ENCODE data around the gene PPIH.

DNA sequence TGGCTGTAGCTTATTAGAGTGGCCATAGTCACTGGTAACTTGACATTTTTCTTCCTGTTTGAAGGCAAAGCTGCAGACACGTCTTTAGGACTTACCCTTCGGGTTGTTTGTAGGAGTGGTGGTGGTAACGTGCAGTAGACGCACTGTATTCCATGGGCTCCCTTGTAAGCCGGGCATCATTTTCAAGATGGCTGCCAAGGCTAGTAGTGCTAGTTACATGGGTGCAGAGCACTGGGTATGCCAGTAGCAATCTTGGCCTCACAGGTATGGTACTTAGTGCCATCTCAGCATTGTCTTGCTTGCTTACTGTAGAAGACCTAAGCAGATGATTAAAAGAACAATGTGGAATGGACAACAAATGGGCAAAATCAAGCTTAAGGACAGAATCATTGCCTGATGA is 25.9 kb downstream of the PPIH start:
- TF ChIP-seq CTCF (IDR thresholded peaks at IDR 0.05; ENCODE audit: borderline replicate concordance, extremely low read depth, low read length, poor library complexity, severe bottlenecking), result no peak
- no peak for TF ChIP-seq EZH2 (IDR thresholded peaks at IDR 0.05; ENCODE audit: borderline replicate concordance, low read depth, low read length, severe bottlenecking)
